Omental fat pad (tissue), 4 donors: ENCODE results near the gene GRIP1. TPM values are rescaled to one million over a fixed set of nuclear protein-coding genes. Genes with fewer than 3 reads are reported as not detected.

ENCODE experiments used
- ATAC-seq: fragments of 150-250 bp; one replicate; pipeline ENCODE4 v1.9.1; 2016; ENCODE audit warnings: mild to moderate bottlenecking, moderate library complexity; ENCODE audit not compliant: low FRiP score
- DNase-seq: peaks from one replicate; pipeline ENCODE4 v3.0.0-alpha.2; 2019; ENCODE audit warnings: low spot score
- CTCF ChIP-seq, 3 donors: fragments of 450-650 bp; IDR thresholded peaks; one replicate each; pipeline ENCODE4 v1.5.1; 2016 to 2017; ENCODE audit warnings: antibody characterized with exemption in 3 of 3, mild to moderate bottlenecking in 3 of 3, moderate library complexity in 2 of 3
- total RNA-seq, 4 donors: library from RNA; depleted of rRNA; stranded (reverse); fragments of >200 nt; gene quantifications; one replicate each; pipeline ENCODE4 v1.1.0, GENCODE V29; 2016

The GRIP1 gene, protein sequence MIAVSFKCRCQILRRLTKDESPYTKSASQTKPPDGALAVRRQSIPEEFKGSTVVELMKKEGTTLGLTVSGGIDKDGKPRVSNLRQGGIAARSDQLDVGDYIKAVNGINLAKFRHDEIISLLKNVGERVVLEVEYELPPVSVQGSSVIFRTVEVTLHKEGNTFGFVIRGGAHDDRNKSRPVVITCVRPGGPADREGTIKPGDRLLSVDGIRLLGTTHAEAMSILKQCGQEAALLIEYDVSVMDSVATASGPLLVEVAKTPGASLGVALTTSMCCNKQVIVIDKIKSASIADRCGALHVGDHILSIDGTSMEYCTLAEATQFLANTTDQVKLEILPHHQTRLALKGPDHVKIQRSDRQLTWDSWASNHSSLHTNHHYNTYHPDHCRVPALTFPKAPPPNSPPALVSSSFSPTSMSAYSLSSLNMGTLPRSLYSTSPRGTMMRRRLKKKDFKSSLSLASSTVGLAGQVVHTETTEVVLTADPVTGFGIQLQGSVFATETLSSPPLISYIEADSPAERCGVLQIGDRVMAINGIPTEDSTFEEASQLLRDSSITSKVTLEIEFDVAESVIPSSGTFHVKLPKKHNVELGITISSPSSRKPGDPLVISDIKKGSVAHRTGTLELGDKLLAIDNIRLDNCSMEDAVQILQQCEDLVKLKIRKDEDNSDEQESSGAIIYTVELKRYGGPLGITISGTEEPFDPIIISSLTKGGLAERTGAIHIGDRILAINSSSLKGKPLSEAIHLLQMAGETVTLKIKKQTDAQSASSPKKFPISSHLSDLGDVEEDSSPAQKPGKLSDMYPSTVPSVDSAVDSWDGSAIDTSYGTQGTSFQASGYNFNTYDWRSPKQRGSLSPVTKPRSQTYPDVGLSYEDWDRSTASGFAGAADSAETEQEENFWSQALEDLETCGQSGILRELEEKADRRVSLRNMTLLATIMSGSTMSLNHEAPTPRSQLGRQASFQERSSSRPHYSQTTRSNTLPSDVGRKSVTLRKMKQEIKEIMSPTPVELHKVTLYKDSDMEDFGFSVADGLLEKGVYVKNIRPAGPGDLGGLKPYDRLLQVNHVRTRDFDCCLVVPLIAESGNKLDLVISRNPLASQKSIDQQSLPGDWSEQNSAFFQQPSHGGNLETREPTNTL
- 1 to 10 TPM; 1.2 to 4.9 (median 2.9) TPM for total RNA-seq

DNA sequence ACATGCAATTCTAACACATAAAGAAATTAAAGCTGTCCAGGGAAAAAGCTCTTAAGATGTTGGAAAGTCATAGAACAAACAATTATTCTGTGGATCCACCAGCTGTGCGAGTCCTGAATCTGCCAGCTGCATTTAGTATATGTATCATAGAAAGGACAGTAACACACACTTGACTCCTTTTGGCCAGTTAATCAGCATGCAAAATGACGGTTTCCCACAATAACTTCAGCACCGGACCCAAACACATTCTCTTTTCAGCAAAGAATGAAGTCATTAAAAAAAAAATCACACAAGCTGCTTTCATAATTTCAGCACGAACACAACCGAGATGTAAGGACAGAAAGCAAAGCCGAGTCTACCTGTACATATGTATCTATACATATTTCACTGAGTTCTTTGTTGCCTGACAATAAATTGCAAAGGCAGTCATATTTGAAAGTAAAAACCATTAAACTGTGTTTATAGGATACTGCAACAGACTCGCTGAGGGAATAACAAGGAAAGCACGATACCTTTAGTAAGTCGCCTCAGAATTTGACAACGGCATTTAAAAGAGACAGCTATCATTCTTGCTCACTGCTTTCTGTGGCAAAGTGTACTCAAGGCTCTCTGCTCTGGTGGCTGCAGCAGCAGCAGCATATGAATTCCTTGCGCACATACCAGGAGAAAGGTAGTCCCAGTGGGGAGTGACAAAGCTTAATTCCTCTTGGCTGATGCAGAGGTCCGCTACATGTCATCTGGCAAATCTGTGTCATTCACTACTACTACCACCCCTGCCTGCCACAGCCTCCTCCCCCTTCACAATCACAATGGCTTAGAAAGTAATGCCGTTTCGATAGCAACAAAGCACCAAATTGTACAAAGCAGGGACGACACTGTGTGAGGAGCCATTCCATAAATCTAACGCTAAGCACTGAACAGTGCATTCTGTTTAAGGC, at the start of gene GRIP1:
TSS of gene GRIP1 (minus strand) at position 739 of the 938 bp plus-strand sequence. CDS start at position 567, 172 bp downstream.
- TF ChIP-seq CTCF (IDR thresholded peaks at IDR 0.05), result no peak
- ATAC-seq (no peak), DNase-seq (no peak)

GRCh38 chr12:66726556-66726955, 47.7 kb upstream of the GRIP1 start:
- no peak for ATAC-seq

DNA sequence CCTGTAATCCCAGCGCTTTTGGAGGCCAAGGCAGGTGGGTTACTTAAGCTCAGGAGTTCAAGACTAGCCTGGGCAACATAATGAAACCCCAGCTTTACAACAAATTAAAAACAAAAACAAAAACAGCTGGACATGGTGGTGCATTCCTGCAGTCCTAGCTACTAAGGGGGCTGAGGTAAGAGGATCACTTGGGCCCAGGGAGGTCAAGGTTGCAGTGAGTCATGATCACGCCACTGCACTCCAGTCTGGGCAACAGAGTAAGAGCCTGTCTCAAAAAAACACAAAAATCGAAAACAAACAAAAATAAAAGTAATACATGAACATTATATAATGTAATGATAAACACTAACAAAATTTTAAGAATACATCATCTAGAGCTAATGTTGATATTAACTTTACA, 46.2 kb upstream of the GRIP1 start:
- DNase-seq, result no peak
- TF ChIP-seq CTCF (IDR thresholded peaks at IDR 0.05), result no peak
- no peak for ATAC-seq

More at GRCh38 chr12:66726556-66726955, 47.7 kb upstream of the GRIP1 start:
- no peak for DNase-seq
- no peak for TF ChIP-seq CTCF (IDR thresholded peaks at IDR 0.05)

DNA sequence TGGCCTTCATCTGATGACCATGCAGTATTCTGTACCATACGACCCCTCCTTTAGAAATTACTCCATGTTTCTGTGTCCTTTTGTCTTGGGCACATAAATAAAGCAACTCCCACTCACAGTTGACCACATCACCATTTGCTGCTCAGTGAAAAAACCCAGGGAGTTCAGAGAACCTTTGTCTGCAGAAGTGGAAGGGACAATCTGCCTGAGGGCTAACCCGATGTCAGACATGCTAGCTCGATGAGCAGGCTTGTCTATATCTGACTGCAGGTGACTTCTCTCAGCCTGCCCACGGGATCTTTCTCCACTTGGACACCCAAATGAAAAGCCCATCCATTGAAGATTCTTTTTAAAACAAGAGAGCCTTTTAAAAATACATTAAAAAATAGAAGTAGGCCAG, 45.7 kb upstream of the GRIP1 start:
- no peak for ATAC-seq
- DNase-seq, result no peak
- TF ChIP-seq CTCF (IDR thresholded peaks at IDR 0.05), result no peak

DNA sequence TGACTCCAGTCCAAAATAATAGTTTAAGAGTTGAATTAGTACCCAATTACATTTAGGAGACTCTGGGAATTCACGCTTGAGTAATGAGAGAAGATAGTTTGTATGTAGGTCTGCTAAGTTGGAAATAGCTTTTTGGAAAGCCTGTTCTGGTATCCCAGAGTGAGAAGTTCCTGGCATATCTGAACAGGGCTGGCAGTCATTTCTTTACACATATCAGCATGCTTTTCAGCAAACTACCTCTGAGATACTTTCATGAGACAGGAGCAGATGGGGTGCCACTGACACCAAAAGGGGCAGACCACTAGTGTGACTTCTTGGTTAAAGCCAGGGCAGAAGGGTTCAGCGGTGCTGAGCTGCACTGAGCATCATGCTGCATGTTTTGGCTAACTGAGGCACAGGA, 45.1 kb upstream of the GRIP1 start:
- DNase-seq, result no peak
- ATAC-seq, result no peak
- TF ChIP-seq CTCF (IDR thresholded peaks at IDR 0.05), result no peak

DNA sequence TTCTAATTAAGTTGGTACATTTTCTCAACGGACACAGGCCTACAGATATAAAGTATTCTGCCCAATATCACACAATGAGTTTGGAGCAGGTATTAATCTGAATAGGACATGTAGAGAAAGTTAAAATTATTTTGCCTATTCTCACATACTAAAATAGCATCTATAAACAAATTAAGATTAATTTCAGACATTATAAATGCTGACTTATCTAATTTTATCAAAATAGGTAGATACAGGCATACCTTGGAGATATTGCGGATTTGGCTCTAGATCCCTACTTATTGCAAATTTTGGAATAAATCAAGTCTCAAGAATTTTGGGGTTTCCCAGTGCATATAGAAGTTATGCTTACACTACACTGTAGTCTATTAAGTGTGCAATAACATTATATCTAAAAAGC, 41.0 kb upstream of the GRIP1 start:
- ATAC-seq (no peak), DNase-seq (no peak)
- TF ChIP-seq CTCF (IDR thresholded peaks at IDR 0.05), result no peak
